Measurements from ENCODE around the gene TEX26.
A peak's percentile ranks its signal among the peaks of the same experiment; 100 is the strongest.

Gene TEX26

GRCh38 chr13:31005066-31005465 is 72.6 kb downstream of the TEX26 start:
- no peak for ATAC-seq (replicated peaks)

GRCh38 chr13:31007417-31007816 is 75.0 kb downstream of the TEX26 start:
- Mint-ChIP-seq H3K4me3 (no peak overlapping the region), H3K27ac (no peak overlapping the region), H3K36me3 (no peaks in the 10 kb centered on the region), H3K9me3 (no peaks in the 10 kb centered on the region), H3K4me1 (peaks cover 9 to 17% of the 10 kb centered on the region in 2 donors), H3K27me3 (peaks cover 26 to 53% of the 10 kb centered on the region in 2 donors)
- no peak for ATAC-seq (replicated peaks)
- no peak for DNase-seq

More at GRCh38 chr13:31005066-31005465, 72.6 kb downstream of the TEX26 start:
- no peak for DNase-seq
- Mint-ChIP-seq H3K27ac (no peak overlapping the region), H3K27me3 (peaks cover 23 to 50% of the 10 kb centered on the region in 2 donors), H3K9me3 (no peaks in the 10 kb centered on the region), H3K36me3 (no peaks in the 10 kb centered on the region), H3K4me3 (no peak overlapping the region), H3K4me1 (no peaks in the 10 kb centered on the region)

- no peak overlapping the region for H3K4me3 Mint-ChIP-seq
- H3K9me3 Mint-ChIP-seq, result no peaks in the 10 kb centered on the region
- no peak overlapping the region for H3K27ac Mint-ChIP-seq
- H3K36me3 Mint-ChIP-seq, result no peaks in the 10 kb centered on the region
- peaks cover 26 to 56% of the 10 kb centered on the region in 2 donors for H3K27me3 Mint-ChIP-seq
- peaks cover 12 to 22% of the 10 kb centered on the region in 2 donors for H3K4me1 Mint-ChIP-seq
- DNase-seq (no peak), ATAC-seq (replicated peaks) (no peak)
Measured at GRCh38 chr13:31008400-31009115, 76.1 kb downstream of the TEX26 start.

GRCh38 chr13:31009166-31009565 is 76.7 kb downstream of the TEX26 start:
- ATAC-seq (replicated peaks) (no peak), DNase-seq (no peak)
- Mint-ChIP-seq H3K27me3 (peaks cover 29 to 62% of the 10 kb centered on the region in 2 donors), H3K4me3 (no peak overlapping the region), H3K9me3 (no peaks in the 10 kb centered on the region), H3K27ac (no peak overlapping the region), H3K36me3 (no peaks in the 10 kb centered on the region), H3K4me1 (peaks cover 12 to 22% of the 10 kb centered on the region in 2 donors)

- ATAC-seq (replicated peaks), result no peak
- Mint-ChIP-seq H3K9me3 (no peaks in the 10 kb centered on the region), H3K27ac (no peak overlapping the region), H3K4me1 (peaks cover 13 to 22% of the 10 kb centered on the region in 2 donors), H3K36me3 (no peaks in the 10 kb centered on the region), H3K27me3 (peaks cover 34 to 66% of the 10 kb centered on the region in 2 donors), H3K4me3 (no peak overlapping the region)
- DNase-seq, result no peak
Measured at GRCh38 chr13:31010296-31010695, 77.8 kb downstream of the TEX26 start.

- Mint-ChIP-seq H3K27ac (no peak overlapping the region), H3K27me3 (peaks cover 30 to 61% of the 10 kb centered on the region in 2 donors), H3K36me3 (no peaks in the 10 kb centered on the region), H3K9me3 (no peaks in the 10 kb centered on the region), H3K4me1 (peaks cover 13 to 22% of the 10 kb centered on the region in 2 donors), H3K4me3 (no peak overlapping the region)
- DNase-seq (no peak), ATAC-seq (replicated peaks) (no peak)
Measured at GRCh38 chr13:31011193-31011860, 78.9 kb downstream of the TEX26 start.

- H3K27ac Mint-ChIP-seq, result peak overlapping the region; percentile 42
- H3K9me3 Mint-ChIP-seq, result no peaks in the 10 kb centered on the region
- H3K4me1 Mint-ChIP-seq, result peaks cover 13 to 22% of the 10 kb centered on the region in 2 donors
- peaks cover 37 to 60% of the 10 kb centered on the region in 2 donors for H3K27me3 Mint-ChIP-seq
- H3K4me3 Mint-ChIP-seq, result no peak overlapping the region
- DNase-seq (peak; percentile 13), ATAC-seq (replicated peaks) (peak; percentile 90 to 91)
- no peaks in the 10 kb centered on the region for H3K36me3 Mint-ChIP-seq
Measured at GRCh38 chr13:31011901-31012654, 79.6 kb downstream of the TEX26 start.

GRCh38 chr13:31012655-31013024 is 80.2 kb downstream of the TEX26 start:
- no peaks in the 10 kb centered on the region for H3K9me3 Mint-ChIP-seq
- H3K4me1 Mint-ChIP-seq, result peaks cover 13 to 22% of the 10 kb centered on the region in 2 donors
- H3K36me3 Mint-ChIP-seq, result no peaks in the 10 kb centered on the region
- H3K27ac Mint-ChIP-seq, result peak overlapping the region; percentile 25
- no peak overlapping the region for H3K4me3 Mint-ChIP-seq
- ATAC-seq (replicated peaks) (peak in 1 of 2 donors; percentile 14), DNase-seq (no peak)
- peaks cover 39 to 56% of the 10 kb centered on the region in 2 donors for H3K27me3 Mint-ChIP-seq

- no peaks in the 10 kb centered on the region for H3K36me3 Mint-ChIP-seq
- ATAC-seq (replicated peaks), result no peak
- no peak overlapping the region for H3K4me3 Mint-ChIP-seq
- H3K9me3 Mint-ChIP-seq, result peaks cover 0 to 5% of the 10 kb centered on the region in 2 donors
- no peak for DNase-seq
- peaks cover 48 to 50% of the 10 kb centered on the region in 2 donors for H3K27me3 Mint-ChIP-seq
- peaks cover 13 to 22% of the 10 kb centered on the region in 2 donors for H3K4me1 Mint-ChIP-seq
- no peak overlapping the region for H3K27ac Mint-ChIP-seq
Measured at GRCh38 chr13:31014456-31014855, 82.0 kb downstream of the TEX26 start.

GRCh38 chr13:31015199-31015598 is 82.7 kb downstream of the TEX26 start:
- Mint-ChIP-seq H3K4me3 (no peak overlapping the region), H3K4me1 (peaks cover 13 to 22% of the 10 kb centered on the region in 2 donors), H3K27me3 (peaks cover 41 to 43% of the 10 kb centered on the region in 2 donors), H3K27ac (no peak overlapping the region), H3K9me3 (peaks cover 0 to 5% of the 10 kb centered on the region in 2 donors), H3K36me3 (no peaks in the 10 kb centered on the region)
- DNase-seq (no peak), ATAC-seq (replicated peaks) (no peak)

- H3K4me1 Mint-ChIP-seq, result peaks cover 8 to 11% of the 10 kb centered on the region in 2 donors
- no peak overlapping the region for H3K4me3 Mint-ChIP-seq
- H3K9me3 Mint-ChIP-seq, result peaks cover 0 to 5% of the 10 kb centered on the region in 2 donors
- H3K27ac Mint-ChIP-seq, result no peak overlapping the region
- peaks cover 41 to 45% of the 10 kb centered on the region in 2 donors for H3K27me3 Mint-ChIP-seq
- DNase-seq, result no peak
- no peaks in the 10 kb centered on the region for H3K36me3 Mint-ChIP-seq
- ATAC-seq (replicated peaks), result no peak
Measured at GRCh38 chr13:31016342-31017325, 84.2 kb downstream of the TEX26 start.

GRCh38 chr13:31018511-31018910 is 86.1 kb downstream of the TEX26 start:
- no peak for ATAC-seq (replicated peaks)
- Mint-ChIP-seq H3K27me3 (peaks cover 40 to 50% of the 10 kb centered on the region in 2 donors), H3K4me1 (peaks cover 0 to 1% of the 10 kb centered on the region in 2 donors), H3K36me3 (no peaks in the 10 kb centered on the region), H3K27ac (no peak overlapping the region), H3K4me3 (no peak overlapping the region), H3K9me3 (peaks cover 0 to 5% of the 10 kb centered on the region in 2 donors)
- DNase-seq, result no peak

- peaks cover 0 to 5% of the 10 kb centered on the region in 2 donors for H3K9me3 Mint-ChIP-seq
- ATAC-seq (replicated peaks), result no peak
- no peaks in the 10 kb centered on the region for H3K4me1 Mint-ChIP-seq
Measured at GRCh38 chr13:31020996-31021395, 88.5 kb downstream of the TEX26 start.

More at GRCh38 chr13:31020996-31021395, 88.5 kb downstream of the TEX26 start:
- Mint-ChIP-seq H3K36me3 (no peaks in the 10 kb centered on the region), H3K4me3 (no peak overlapping the region), H3K27me3 (peaks cover 32 to 34% of the 10 kb centered on the region in 2 donors), H3K27ac (no peak overlapping the region)
- no peak for DNase-seq
